Measurements from ENCODE around the gene BOLA2. TPM values are rescaled to one million over a fixed set of nuclear protein-coding genes. Genes with fewer than 3 reads are reported as not detected.
"Not testable (repeated sequence)": the region's sequence is repeated elsewhere in the genome, so short reads cannot be mapped to it uniquely, and the experiment has no call there.

The BOLA2 gene
- total RNA-seq, 1 donor from 2014 or later: 9.6 TPM

DNA sequence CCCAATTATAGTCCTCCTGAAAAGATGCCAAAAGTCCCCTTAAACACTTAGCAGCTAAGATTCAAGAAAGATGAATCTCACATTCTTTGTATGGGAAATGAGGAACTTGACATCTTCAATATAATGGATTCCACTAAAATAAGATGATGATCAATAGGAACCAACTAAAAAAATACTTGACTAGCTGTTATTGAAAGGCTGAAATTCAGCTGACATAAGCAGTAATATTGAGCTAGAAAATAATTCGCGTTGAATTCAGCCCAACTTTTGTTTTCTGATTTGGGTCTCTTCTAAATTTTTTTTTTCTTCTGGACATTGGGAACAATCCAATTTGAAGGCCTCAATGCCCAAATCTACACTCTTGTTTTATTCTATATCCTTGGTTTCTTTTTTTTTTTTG, 30.6 kb downstream of the BOLA2 start:
- H3K36me3 ChIP-seq; H3K9me3 ChIP-seq; H3K4me3 ChIP-seq; H3K4me1 ChIP-seq; H3K27me3 ChIP-seq; intact Hi-C loops (cut with DNase I); DNase-seq (ENCODE audit: extremely low spot score in 2 of 2); H3K27ac ChIP-seq: not testable (repeated sequence)

DNA sequence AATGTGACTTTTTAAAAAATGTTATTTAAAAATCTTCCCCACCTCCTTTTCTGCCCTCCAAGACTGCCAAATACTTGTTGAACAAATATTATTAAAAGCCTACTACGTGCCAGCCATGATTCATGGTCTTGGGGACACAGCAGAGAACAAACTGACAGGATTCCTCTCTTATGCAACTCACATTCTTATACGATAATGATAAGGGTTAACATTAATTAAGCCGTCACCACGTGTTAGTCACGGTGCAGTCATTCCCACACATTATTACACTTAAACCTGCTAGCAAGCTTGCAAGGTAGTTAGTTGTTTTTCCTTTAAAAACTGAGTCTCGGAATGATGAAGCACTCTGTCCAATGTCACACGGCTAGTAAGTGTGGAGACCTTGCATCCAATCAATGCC, 48.9 kb downstream of the BOLA2 start:
- H3K9me3 ChIP-seq; H3K27me3 ChIP-seq; intact Hi-C loops (cut with DNase I); H3K4me3 ChIP-seq; H3K27ac ChIP-seq; H3K4me1 ChIP-seq; DNase-seq (ENCODE audit: extremely low spot score in 2 of 2); H3K36me3 ChIP-seq: not testable (repeated sequence)

Small RNAs within 50 kb of the gene (small RNA-seq; reads per million reads assigned to genes)
- gene AC133555.2: not detected

Other genes with a start within 250 kb of the BOLA2 start
- gene NPIPB11, start 47.6 kb downstream of the BOLA2 start, total RNA-seq: 3.7 TPM
- 18.9 TPM for gene SLX1B, start 182 bp upstream of the BOLA2 start, total RNA-seq
- gene SULT1A4, start 5.6 kb upstream of the BOLA2 start, total RNA-seq: 9.6 TPM
- gene NPIPB12, start 52.1 kb upstream of the BOLA2 start, total RNA-seq: 73.2 TPM
- 7.4 TPM for gene SPN, start 208.9 kb upstream of the BOLA2 start, total RNA-seq
- 13.8 TPM for gene QPRT, start 224.8 kb upstream of the BOLA2 start, total RNA-seq

Measured in vagina (tissue), 2 donors.